Mammary epithelial cell (primary cell): ENCODE results near the gene ALPP.

Experiments
- CTCF ChIP-seq, 2 donors: IDR thresholded peaks in 1 of 2; conservative IDR thresholded peaks in 1 of 2; 2 replicates each; pipeline ENCODE4 v1.5.1; 2011 to 2012; ENCODE audit warnings: inconsistent platforms in 2 of 2, low read length in 2 of 2, mild to moderate bottlenecking in 2 of 2, control low read depth in 1 of 2, low read depth in 1 of 2; ENCODE audit not compliant: insufficient read depth in 1 of 2; ENCODE audit errors: extremely low read depth in 1 of 2
- EZH2 ChIP-seq: IDR thresholded peaks from 2 replicates; pipeline ENCODE4 v1.6.1; 2012; ENCODE audit warnings: low read length, inconsistent platforms, borderline replicate concordance

GRCh38 chr2:232351686-232352510 lies 26.7 kb upstream of the ALPP start:
- TF ChIP-seq CTCF (conservative IDR thresholded peaks at IDR 0.05 in 1 of 2, IDR thresholded peaks at IDR 0.05 in 1 of 2; ENCODE audit: extremely low read depth in 1 of 2, insufficient read depth in 1 of 2, low read depth in 1 of 2, low read length in 2 of 2) (no peak), EZH2 (peak; percentile 93)
